Endodermal cell (in vitro differentiated cells): Measurements from ENCODE around the gene ENPP1. TPM values are rescaled to one million over a fixed set of nuclear protein-coding genes. Genes with fewer than 3 reads are reported as not detected.

ENCODE experiments used
- DNase-seq: peaks from one replicate; pipeline ENCODE4 v3.0.0-alpha.2; 2017
- H3K27ac ChIP-seq: 2 replicates; pipeline ENCODE4 v1.5.1; 2013; ENCODE audit warnings: mild to moderate bottlenecking, low read depth, low read length, moderate library complexity
- H3K27me3 ChIP-seq: 2 replicates; pipeline ENCODE4 v1.6.1; 2013; ENCODE audit warnings: mild to moderate bottlenecking, low read length, moderate library complexity; ENCODE audit not compliant: insufficient read depth, control insufficient read depth, poor library complexity, severe bottlenecking
- H3K36me3 ChIP-seq: 2 replicates; pipeline ENCODE4 v1.7.0; 2013; ENCODE audit warnings: mild to moderate bottlenecking, low read length, moderate library complexity; ENCODE audit not compliant: control insufficient read depth, insufficient read depth
- H3K4me1 ChIP-seq: one replicate; pipeline ENCODE4 v1.7.0; 2013; ENCODE audit warnings: low read length; ENCODE audit not compliant: control insufficient read depth, insufficient read depth
- H3K4me3 ChIP-seq: 2 replicates; pipeline ENCODE4 v1.5.1; 2013; ENCODE audit warnings: mild to moderate bottlenecking, low read length, moderate library complexity
- H3K9ac ChIP-seq: 2 replicates; pipeline ENCODE4 v1.6.1; 2013; ENCODE audit warnings: mild to moderate bottlenecking, low read length, moderate library complexity; ENCODE audit not compliant: poor library complexity, severe bottlenecking; ENCODE audit errors: extremely low read depth
- H3K9me3 ChIP-seq: 2 replicates; pipeline ENCODE4 v1.6.1; 2013; ENCODE audit warnings: mild to moderate bottlenecking, low read length, moderate library complexity; ENCODE audit not compliant: control insufficient read depth
- H3K27ac Mint-ChIP-seq: 2 replicates; pipeline ENCODE4 v1.8.0; 2020; ENCODE audit warnings: mixed read lengths
- H3K27me3 Mint-ChIP-seq: 2 replicates; pipeline ENCODE4 v1.8.0; 2021; ENCODE audit warnings: mild to moderate bottlenecking, mixed read lengths; ENCODE audit not compliant: insufficient read depth
- H3K36me3 Mint-ChIP-seq: 2 replicates; pipeline ENCODE4 v1.8.0; 2020; ENCODE audit warnings: low read depth, mixed read lengths
- H3K4me1 Mint-ChIP-seq: 2 replicates; pipeline ENCODE4 v1.8.0; 2020; ENCODE audit warnings: mixed read lengths
- H3K4me3 Mint-ChIP-seq: 2 replicates; pipeline ENCODE4 v1.8.0; 2020; ENCODE audit warnings: mild to moderate bottlenecking, moderate library complexity, mixed read lengths
- H3K9me3 Mint-ChIP-seq: 2 replicates; pipeline ENCODE4 v1.8.0; 2020; ENCODE audit warnings: mild to moderate bottlenecking, mixed read lengths
- CTCF ChIP-seq: fragments of 200-600 bp; sonication (generic); conservative IDR thresholded peaks from 2 replicates; pipeline ENCODE4 v1.5.0; 2021; ENCODE audit warnings: antibody characterized with exemption, mild to moderate bottlenecking
- WGBS, 2 experiments: methylation state at CpG; one replicate each; pipeline versions ENCODE4 v1.1.5 to v1.1.7; 2013; ENCODE audit warnings: missing lambda C conversion rate in 2 of 2, mixed read lengths in 1 of 2; ENCODE audit not compliant: insufficient coverage in 1 of 2, insufficient read length in 1 of 2; 5-methylcytosine and 5-hydroxymethylcytosine counted together
- total RNA-seq, 2 donors: library from RNA; stranded (reverse); fragmentation: NEBNext Ultra II Directional in 1 of 2; extraction: Animal tissue kit (Norgen Biotek cat#: 25700) in 1 of 2; gene quantifications; 2 replicates in 1 of 2; 3 replicates in 1 of 2; pipeline ENCODE4 v1.2.1, GENCODE V29; 2021

Gene ENPP1
- total RNA-seq, 2 donors from 2014 or later: 11.6 to 16.1 TPM

GRCh38 chr6:131890091-131890490 lies 82.3 kb downstream of the ENPP1 start:
- no peak for TF ChIP-seq CTCF
- H3K4me1 Mint-ChIP-seq: peaks cover 18% of the 10 kb centered on the region
- peaks cover 36% of the 10 kb centered on the region for H3K36me3 Mint-ChIP-seq
- no peak overlapping the region for H3K4me3 Mint-ChIP-seq
- Histone ChIP-seq H3K4me1 (no peaks in the 10 kb centered on the region), H3K27me3 (no peaks in the 10 kb centered on the region), H3K36me3 (peaks cover 30% of the 10 kb centered on the region), H3K9me3 (no peaks in the 10 kb centered on the region), H3K9ac (no peak overlapping the region), H3K27ac (no peak overlapping the region), H3K4me3 (no peak overlapping the region)
- no peak for DNase-seq
- no peak overlapping the region for H3K27ac Mint-ChIP-seq
- H3K27me3 Mint-ChIP-seq: no peaks in the 10 kb centered on the region
- no peaks in the 10 kb centered on the region for H3K9me3 Mint-ChIP-seq
- 93 to 100% methylated on average over 2 to 3 of the region's 3 CpGs for WGBS, 2 experiments

GRCh38 chr6:131893198-131893597 lies 85.4 kb downstream of the ENPP1 start:
- WGBS, 2 experiments: 81 to 100% methylated on average over 1 of the region's 1 CpG
- Mint-ChIP-seq H3K4me1 (peaks cover 18% of the 10 kb centered on the region), H3K27me3 (no peaks in the 10 kb centered on the region)

GRCh38 chr6:131894493-131895424 lies 86.9 kb downstream of the ENPP1 start:
- DNase-seq: no peak
- Histone ChIP-seq H3K9ac (no peak overlapping the region), H3K36me3 (peaks cover 13% of the 10 kb centered on the region), H3K4me3 (no peak overlapping the region), H3K27ac (no peak overlapping the region), H3K27me3 (no peaks in the 10 kb centered on the region), H3K4me1 (no peaks in the 10 kb centered on the region), H3K9me3 (peaks cover 26% of the 10 kb centered on the region)
- Mint-ChIP-seq H3K9me3 (peaks cover 32% of the 10 kb centered on the region), H3K27me3 (no peaks in the 10 kb centered on the region), H3K27ac (no peak overlapping the region), H3K4me1 (peaks cover 18% of the 10 kb centered on the region), H3K4me3 (no peak overlapping the region), H3K36me3 (peaks cover 31% of the 10 kb centered on the region)
- WGBS, 2 experiments: 89 to 92% methylated on average over 6 to 8 of the region's 8 CpGs
- no peak for TF ChIP-seq CTCF

More at GRCh38 chr6:131893198-131893597, 85.4 kb downstream of the ENPP1 start:
- H3K4me1 ChIP-seq: no peaks in the 10 kb centered on the region
- no peak for TF ChIP-seq CTCF
- H3K27ac ChIP-seq: no peak overlapping the region
- no peak for DNase-seq
- H3K4me3 ChIP-seq: no peak overlapping the region
- Mint-ChIP-seq H3K27ac (peak overlapping the region; percentile 26), H3K36me3 (peaks cover 35% of the 10 kb centered on the region), H3K9me3 (peaks cover 18% of the 10 kb centered on the region), H3K4me3 (no peak overlapping the region)
- H3K9me3 ChIP-seq: peaks cover 17% of the 10 kb centered on the region
- H3K27me3 ChIP-seq: no peaks in the 10 kb centered on the region
- H3K9ac ChIP-seq: no peak overlapping the region
- H3K36me3 ChIP-seq: peaks cover 21% of the 10 kb centered on the region
